ENCODE measurements around the gene MPV17L.
"Not testable (repeated sequence)": the region's sequence is repeated elsewhere in the genome, so short reads cannot be mapped to it uniquely, and the experiment has no call there.

Gene MPV17L

GRCh38 chr16:15407756-15408155, 12.2 kb downstream of the MPV17L start:
- DNase-seq (ENCODE audit: low read depth in 4 of 4, low spot score in 1 of 4), result not testable (repeated sequence)

GRCh38 chr16:15409476-15409875, 13.9 kb downstream of the MPV17L start:
- not testable (repeated sequence) for DNase-seq (ENCODE audit: low read depth in 4 of 4, low spot score in 1 of 4)

GRCh38 chr16:15415511-15415985, 20.0 kb downstream of the MPV17L start:
- DNase-seq (ENCODE audit: low read depth in 4 of 4, low spot score in 1 of 4), result no peak

- no peak for DNase-seq (ENCODE audit: low read depth in 4 of 4, low spot score in 1 of 4)
Measured at GRCh38 chr16:15417197-15417596, 21.6 kb downstream of the MPV17L start.

- DNase-seq (ENCODE audit: low read depth in 4 of 4, low spot score in 1 of 4), result no peak
Measured at GRCh38 chr16:15418206-15418605, 22.7 kb downstream of the MPV17L start.

- DNase-seq (ENCODE audit: low read depth in 4 of 4, low spot score in 1 of 4), result not testable (repeated sequence)
Measured at GRCh38 chr16:15421696-15422095, 26.1 kb downstream of the MPV17L start.

GRCh38 chr16:15422222-15422621, 26.7 kb downstream of the MPV17L start:
- DNase-seq (ENCODE audit: low read depth in 4 of 4, low spot score in 1 of 4), result no peak

- DNase-seq (ENCODE audit: low read depth in 4 of 4, low spot score in 1 of 4), result no peak
Measured at GRCh38 chr16:15425861-15426260, 30.3 kb downstream of the MPV17L start.

GRCh38 chr16:15426796-15427195, 31.2 kb downstream of the MPV17L start:
- no peak for DNase-seq (ENCODE audit: low read depth in 4 of 4, low spot score in 1 of 4)

GRCh38 chr16:15427648-15428239, 32.2 kb downstream of the MPV17L start:
- DNase-seq (ENCODE audit: low read depth in 4 of 4, low spot score in 1 of 4), result peak; percentile 15 to 42 (median 30)

- DNase-seq (ENCODE audit: low read depth in 4 of 4, low spot score in 1 of 4), result not testable (repeated sequence)
Measured at GRCh38 chr16:15430884-15431283, 35.3 kb downstream of the MPV17L start.

- DNase-seq (ENCODE audit: low read depth in 4 of 4, low spot score in 1 of 4), result no peak
Measured at GRCh38 chr16:15434079-15434424, 38.5 kb downstream of the MPV17L start.

GRCh38 chr16:15434425-15435215, 39.1 kb downstream of the MPV17L start, which contains the start of gene BMERB1:
Gene BMERB1, plus strand, starts transcription at chr16:15434588. Its CDS starts 66 bp downstream, at chr16:15434654.
- DNase-seq (ENCODE audit: low read depth in 4 of 4, low spot score in 1 of 4), result peak; percentile 28 to 62 (median 49)

- DNase-seq (ENCODE audit: low read depth in 4 of 4, low spot score in 1 of 4), result no peak
Measured at GRCh38 chr16:15435216-15435864, 39.8 kb downstream of the MPV17L start.

GRCh38 chr16:15439102-15439501, 43.5 kb downstream of the MPV17L start:
- DNase-seq (ENCODE audit: low read depth in 4 of 4, low spot score in 1 of 4), result no peak

- DNase-seq (ENCODE audit: low read depth in 4 of 4, low spot score in 1 of 4), result no peak
Measured at GRCh38 chr16:15439521-15439920, 44.0 kb downstream of the MPV17L start.

- DNase-seq (ENCODE audit: low read depth in 4 of 4, low spot score in 1 of 4), result no peak
Measured at GRCh38 chr16:15440852-15441251, 45.3 kb downstream of the MPV17L start.

- DNase-seq (ENCODE audit: low read depth in 4 of 4, low spot score in 1 of 4), result not testable (repeated sequence)
Measured at GRCh38 chr16:15442140-15442539, 46.6 kb downstream of the MPV17L start.

GRCh38 chr16:15443753-15444152, 48.2 kb downstream of the MPV17L start:
- DNase-seq (ENCODE audit: low read depth in 4 of 4, low spot score in 1 of 4), result no peak

- no peak for DNase-seq (ENCODE audit: low read depth in 4 of 4, low spot score in 1 of 4)
Measured at GRCh38 chr16:15444264-15444663, 48.7 kb downstream of the MPV17L start.

GRCh38 chr16:15445450-15445849, 49.9 kb downstream of the MPV17L start:
- DNase-seq (ENCODE audit: low read depth in 4 of 4, low spot score in 1 of 4), result no peak

GRCh38 chr16:15446901-15447300, 51.3 kb downstream of the MPV17L start:
- DNase-seq (ENCODE audit: low read depth in 4 of 4, low spot score in 1 of 4), result no peak

Data from stimulated activated CD4-positive, alpha-beta T cell treated with anti-CD3 and anti-CD28 coated beads, Interleukin-1b, Interleukin-23, amount 100 ng/mL, for 24 hours (primary cell).